ENCODE results near the gene CPLX3.

DNA sequence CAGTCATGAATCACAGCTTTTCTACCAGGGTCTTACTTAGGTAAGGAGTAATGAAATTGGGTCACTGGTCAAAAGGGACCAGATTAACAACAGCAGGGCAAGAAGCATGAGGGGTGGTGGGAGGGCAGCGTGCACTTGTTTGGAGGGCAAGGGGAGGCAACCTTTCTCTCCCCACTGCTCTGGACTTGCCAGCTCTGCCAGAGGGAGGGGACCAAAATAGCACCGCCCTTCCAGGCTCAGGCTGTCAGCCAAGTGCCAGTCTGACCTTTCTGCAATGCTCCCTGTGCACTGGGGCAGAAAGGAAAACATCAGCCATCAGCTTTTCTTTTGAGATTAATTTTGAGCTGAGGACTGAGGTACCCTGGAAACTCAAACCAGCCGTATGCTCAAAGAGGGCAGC is 21.0 kb downstream of the CPLX3 start:
- no peak for TF ChIP-seq KDM4A (IDR thresholded peaks at IDR 0.05; ENCODE audit: low read depth, low read length, severe bottlenecking)
- no peak for TF ChIP-seq SP2 (IDR thresholded peaks at IDR 0.05; ENCODE audit: low read length)
- no peak for TF ChIP-seq SIX5 (IDR thresholded peaks at IDR 0.05; ENCODE audit: low read depth, low read length)
- TF ChIP-seq CHD1 (IDR thresholded peaks at IDR 0.05; ENCODE audit: low read depth, low read length), result no peak
- TF ChIP-seq CTCF (IDR thresholded peaks at IDR 0.05; ENCODE audit: control extremely low read depth in 1 of 3, insufficient read depth in 1 of 3, low read depth in 1 of 3, low read length in 3 of 3), result no peak
- no peak for TF ChIP-seq E2F6 (IDR thresholded peaks at IDR 0.05)
- TF ChIP-seq NRF1 (IDR thresholded peaks at IDR 0.05; ENCODE audit: low read depth, low read length), result no peak
- no peak for TF ChIP-seq POLR2A (IDR thresholded peaks at IDR 0.05; ENCODE audit: control extremely low read depth in 1 of 2, low read depth in 2 of 2, low read length in 2 of 2)
- TF ChIP-seq MAFK (IDR thresholded peaks at IDR 0.05; ENCODE audit: low read depth, low read length), result no peak
- no peak for TF ChIP-seq EP300 (IDR thresholded peaks at IDR 0.05; ENCODE audit: borderline replicate concordance in 1 of 2, low read depth in 2 of 2, low read length in 2 of 2)
- no peak for TF ChIP-seq CBX8 (IDR thresholded peaks at IDR 0.05; ENCODE audit: borderline replicate concordance, low read depth, low read length)
- TF ChIP-seq EZH2 (IDR thresholded peaks at IDR 0.05; ENCODE audit: low read depth, low read length, severe bottlenecking), result no peak

Measured in H1 (cell line).